GM20000 (cell line): ENCODE measurements around the gene SLC18A2.

ENCODE experiments used
- DNase-seq: peaks from one replicate; pipeline ENCODE4 v3.0.0; 2012; ENCODE audit warnings: low spot score
- TF ChIP-seq, protein P1 (sequence below): IDR thresholded peaks from 2 replicates; pipeline ENCODE4 v1.5.1; 2012; ENCODE audit warnings: mild to moderate bottlenecking, control low read depth; ENCODE audit errors: extremely low read depth, missing control alignments

The SLC18A2 gene

DNA sequence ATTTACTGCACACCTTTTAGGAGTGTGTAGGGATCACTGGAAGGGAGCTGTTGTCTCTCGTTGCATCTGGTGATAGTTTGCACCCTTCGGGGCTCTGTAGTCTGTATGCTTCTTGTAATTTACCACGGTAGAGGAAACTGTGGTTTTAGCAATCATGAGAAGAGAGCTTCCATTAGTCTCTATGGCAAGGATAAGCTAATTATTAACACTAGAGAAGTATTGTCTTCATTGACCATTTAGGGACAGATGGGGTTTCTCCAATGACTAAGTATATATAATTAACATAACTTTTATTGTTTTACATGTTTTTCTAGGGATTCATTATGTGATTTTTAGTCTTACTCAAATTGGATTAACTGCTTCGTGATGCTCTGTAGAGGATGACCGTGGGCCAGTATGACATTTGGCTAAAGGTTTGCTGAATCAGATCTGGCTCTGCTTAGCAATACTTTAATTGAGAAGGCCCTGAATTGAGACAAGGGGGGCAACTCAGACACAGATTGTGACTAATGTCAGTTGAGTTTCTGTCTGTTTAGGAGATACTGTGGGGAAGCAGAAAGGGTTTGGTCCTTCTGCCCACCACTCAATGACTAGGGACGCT lies 8.7 kb downstream of the SLC18A2 start:
- DNase-seq = no peak
- TF ChIP-seq, protein P1, sequence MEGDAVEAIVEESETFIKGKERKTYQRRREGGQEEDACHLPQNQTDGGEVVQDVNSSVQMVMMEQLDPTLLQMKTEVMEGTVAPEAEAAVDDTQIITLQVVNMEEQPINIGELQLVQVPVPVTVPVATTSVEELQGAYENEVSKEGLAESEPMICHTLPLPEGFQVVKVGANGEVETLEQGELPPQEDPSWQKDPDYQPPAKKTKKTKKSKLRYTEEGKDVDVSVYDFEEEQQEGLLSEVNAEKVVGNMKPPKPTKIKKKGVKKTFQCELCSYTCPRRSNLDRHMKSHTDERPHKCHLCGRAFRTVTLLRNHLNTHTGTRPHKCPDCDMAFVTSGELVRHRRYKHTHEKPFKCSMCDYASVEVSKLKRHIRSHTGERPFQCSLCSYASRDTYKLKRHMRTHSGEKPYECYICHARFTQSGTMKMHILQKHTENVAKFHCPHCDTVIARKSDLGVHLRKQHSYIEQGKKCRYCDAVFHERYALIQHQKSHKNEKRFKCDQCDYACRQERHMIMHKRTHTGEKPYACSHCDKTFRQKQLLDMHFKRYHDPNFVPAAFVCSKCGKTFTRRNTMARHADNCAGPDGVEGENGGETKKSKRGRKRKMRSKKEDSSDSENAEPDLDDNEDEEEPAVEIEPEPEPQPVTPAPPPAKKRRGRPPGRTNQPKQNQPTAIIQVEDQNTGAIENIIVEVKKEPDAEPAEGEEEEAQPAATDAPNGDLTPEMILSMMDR = no peak

DNA sequence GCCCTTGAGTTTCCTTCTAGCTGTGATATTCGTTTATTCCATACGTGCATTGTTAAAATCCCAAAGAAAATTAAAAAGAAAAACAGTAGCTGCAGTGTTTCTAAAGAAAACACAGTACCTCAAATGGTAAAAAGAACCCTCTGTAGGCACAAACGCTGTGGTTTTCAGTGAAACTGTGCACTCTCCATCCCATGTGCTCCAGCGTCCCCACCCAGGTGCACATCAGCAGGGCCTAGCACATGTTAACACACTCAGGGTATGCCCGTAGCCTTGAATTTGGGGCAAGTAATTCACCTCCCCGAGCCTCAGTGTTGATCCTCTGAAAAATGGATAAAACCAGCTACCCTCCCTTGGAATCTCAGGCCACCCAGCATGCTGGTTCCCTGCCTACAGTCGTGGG lies 9.5 kb downstream of the SLC18A2 start:
- no peak for DNase-seq
- TF ChIP-seq, protein P1 = no peak

DNA sequence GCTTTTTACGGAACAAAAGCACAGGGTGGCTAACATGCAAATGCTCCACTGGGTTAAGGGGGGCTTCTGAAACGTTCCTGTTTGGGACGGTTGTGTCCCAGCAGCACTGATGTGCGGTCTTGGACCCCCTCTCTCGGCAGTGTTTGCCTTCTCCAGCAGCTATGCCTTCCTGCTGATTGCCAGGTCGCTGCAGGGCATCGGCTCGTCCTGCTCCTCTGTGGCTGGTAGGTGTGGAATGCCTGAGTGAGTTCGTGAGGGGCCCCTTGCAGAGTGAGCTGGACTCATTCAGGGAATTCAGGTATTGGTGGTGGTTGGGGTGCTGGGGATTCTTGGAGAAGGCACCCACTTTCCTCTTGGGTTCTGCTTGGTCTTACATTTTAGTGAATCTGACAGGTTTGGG lies 13.0 kb downstream of the SLC18A2 start:
- DNase-seq = no peak
- TF ChIP-seq, protein P1 = no peak

DNA sequence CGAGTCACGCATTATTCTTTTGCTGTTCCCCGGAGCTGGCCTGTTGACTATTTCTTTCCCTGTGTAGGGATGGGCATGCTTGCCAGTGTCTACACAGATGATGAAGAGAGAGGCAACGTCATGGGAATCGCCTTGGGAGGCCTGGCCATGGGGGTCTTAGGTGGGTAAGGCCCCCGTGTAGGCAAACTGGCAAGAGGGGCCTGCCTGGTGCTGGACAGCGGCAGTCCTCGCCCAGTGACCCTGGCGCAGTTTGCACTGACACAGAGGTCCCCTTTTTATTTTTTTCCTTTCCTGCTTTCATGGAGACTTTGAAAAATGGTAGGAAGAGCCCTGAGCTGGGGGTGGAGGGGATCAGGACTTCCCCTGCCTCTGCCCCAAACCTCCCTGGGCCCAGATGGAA lies 13.4 kb downstream of the SLC18A2 start:
- DNase-seq = no peak
- TF ChIP-seq, protein P1 = no peak

DNA sequence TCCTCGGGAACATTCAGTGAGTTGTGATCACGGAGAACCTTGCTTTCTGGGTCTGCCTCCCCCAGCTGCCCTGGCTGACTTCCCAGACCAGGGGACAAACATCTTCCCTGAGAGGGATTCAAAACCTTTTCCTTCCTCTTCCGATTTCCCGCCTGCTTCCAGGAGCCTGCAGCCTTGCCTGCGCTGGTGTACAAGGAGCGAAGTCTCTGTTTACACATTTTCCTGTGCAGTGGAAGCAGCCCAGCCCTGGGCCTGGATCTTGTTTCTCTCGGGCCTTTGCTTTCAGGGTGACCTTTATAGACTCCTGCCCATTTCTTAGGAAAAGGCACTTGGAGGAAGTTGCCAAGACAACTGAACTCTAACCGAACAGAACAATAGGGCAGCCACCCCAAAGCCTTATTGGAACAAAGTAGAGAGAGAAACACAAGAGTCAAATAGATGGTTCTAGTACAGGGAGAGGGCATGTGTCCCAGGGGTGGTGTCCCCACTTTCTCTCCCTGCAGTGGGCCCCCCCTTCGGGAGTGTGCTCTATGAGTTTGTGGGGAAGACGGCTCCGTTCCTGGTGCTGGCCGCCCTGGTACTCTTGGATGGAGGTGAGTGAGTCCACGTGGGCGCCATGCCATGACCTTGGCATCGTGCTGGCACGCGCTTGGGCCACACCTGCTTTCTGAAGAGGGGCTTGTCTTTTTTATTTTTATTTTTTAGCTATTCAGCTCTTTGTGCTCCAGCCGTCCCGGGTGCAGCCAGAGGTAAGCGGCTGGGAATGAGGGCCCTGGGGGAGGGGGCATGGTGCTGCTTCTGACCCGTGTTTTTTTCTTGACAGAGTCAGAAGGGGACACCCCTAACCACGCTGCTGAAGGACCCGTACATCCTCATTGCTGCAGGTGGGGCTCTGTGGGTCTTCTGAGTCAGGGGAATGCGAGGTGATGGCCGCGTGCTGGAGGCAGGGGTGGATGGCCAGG lies 14.1 kb downstream of the SLC18A2 start:
- TF ChIP-seq, protein P1 = no peak
- no peak for DNase-seq

DNA sequence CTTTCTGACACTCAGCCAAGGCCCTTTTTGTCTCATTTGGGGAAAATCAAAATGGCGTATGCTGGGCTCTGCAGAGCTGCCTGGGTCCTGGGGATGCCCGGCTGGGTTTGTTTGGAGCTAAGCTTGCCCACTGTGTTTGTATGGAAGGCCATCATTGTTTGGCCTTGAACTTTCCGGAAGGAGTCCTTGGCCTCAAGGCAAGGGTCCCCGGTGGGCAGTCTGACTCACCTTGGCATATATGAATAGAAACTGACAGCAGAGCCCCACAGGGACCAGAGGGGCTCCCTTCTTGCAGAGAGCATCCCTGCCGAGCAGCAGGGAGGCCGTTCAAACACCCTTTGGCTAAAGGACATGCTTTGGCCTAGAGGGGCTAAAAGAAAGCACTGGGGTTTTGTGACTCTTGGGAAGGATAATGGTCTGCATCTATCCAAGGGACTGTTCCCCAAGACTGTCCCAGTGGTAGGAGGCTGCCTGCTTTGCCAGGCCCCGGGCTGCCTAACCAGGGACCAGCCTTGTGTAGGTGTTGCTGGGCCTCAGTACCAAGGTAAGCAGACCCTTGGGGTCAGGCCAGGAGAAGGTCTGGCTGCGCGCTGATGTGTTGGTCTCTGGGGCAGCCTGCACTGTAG lies 15.0 kb downstream of the SLC18A2 start:
- TF ChIP-seq, protein P1 = no peak
- no peak for DNase-seq

DNA sequence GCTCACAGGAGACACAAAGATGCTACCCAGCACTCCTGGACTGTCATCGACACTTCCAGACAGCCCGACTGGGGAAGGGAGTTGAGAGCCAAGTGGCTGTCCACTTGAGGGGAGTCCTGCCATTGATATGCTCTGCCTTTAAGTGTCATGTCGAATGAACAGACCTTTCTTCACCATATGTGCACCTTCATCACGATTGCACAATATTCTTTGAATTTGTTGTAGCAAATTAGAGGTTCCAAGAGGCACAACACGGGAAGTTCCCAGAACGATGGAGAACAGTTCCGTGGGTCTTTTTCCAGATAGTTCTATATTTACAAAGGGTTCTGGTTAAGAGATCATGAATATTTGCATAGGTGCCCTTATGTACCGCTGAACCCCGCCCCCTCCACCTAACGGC lies 16.0 kb downstream of the SLC18A2 start:
- no peak for DNase-seq

More for the DNA sequence above, 16.0 kb downstream of the SLC18A2 start:
- TF ChIP-seq, protein P1 = no peak
